ENCODE results near the gene C1GALT1C1L.

DNA sequence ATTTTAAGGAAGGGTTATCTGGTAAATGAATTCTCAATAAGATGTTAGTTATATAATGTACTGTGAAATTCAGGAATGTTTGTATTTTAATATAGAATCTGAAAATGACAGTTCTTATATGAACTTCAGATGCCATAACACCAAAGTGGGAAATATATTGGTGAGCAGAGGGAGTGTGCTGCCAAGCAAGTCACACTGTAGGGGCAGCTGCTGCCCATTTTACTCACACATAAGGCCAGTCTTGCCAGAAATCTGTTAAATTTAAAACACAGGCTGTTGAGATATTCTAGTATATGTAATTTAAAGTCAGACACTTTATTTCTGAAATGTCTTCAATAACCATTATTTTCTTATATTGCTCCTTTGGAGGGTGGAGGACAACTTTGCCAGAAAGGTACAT, 34.6 kb upstream of the C1GALT1C1L start:
- no peak for TF ChIP-seq EZH2 (IDR thresholded peaks at IDR 0.05; ENCODE audit: insufficient read depth, poor library complexity, severe bottlenecking)
- no peak for TF ChIP-seq EZH2phosphoT487 (IDR thresholded peaks at IDR 0.05; ENCODE audit: insufficient read depth, low read depth)
